Endodermal cell (in vitro differentiated cells): ENCODE measurements around the gene BATF2. TPM values are rescaled to one million over a fixed set of nuclear protein-coding genes. Genes with fewer than 3 reads are reported as not detected.

ENCODE experiments used
- DNase-seq: peaks from one replicate; pipeline ENCODE4 v3.0.0-alpha.2; 2017
- H3K27ac ChIP-seq: 2 replicates; pipeline ENCODE4 v1.5.1; 2013; ENCODE audit warnings: mild to moderate bottlenecking, low read depth, low read length, moderate library complexity
- H3K27me3 ChIP-seq: 2 replicates; pipeline ENCODE4 v1.6.1; 2013; ENCODE audit warnings: mild to moderate bottlenecking, low read length, moderate library complexity; ENCODE audit not compliant: insufficient read depth, control insufficient read depth, poor library complexity, severe bottlenecking
- H3K36me3 ChIP-seq: 2 replicates; pipeline ENCODE4 v1.7.0; 2013; ENCODE audit warnings: mild to moderate bottlenecking, low read length, moderate library complexity; ENCODE audit not compliant: control insufficient read depth, insufficient read depth
- H3K4me1 ChIP-seq: one replicate; pipeline ENCODE4 v1.7.0; 2013; ENCODE audit warnings: low read length; ENCODE audit not compliant: control insufficient read depth, insufficient read depth
- H3K4me3 ChIP-seq: 2 replicates; pipeline ENCODE4 v1.5.1; 2013; ENCODE audit warnings: mild to moderate bottlenecking, low read length, moderate library complexity
- H3K9ac ChIP-seq: 2 replicates; pipeline ENCODE4 v1.6.1; 2013; ENCODE audit warnings: mild to moderate bottlenecking, low read length, moderate library complexity; ENCODE audit not compliant: poor library complexity, severe bottlenecking; ENCODE audit errors: extremely low read depth
- H3K9me3 ChIP-seq: 2 replicates; pipeline ENCODE4 v1.6.1; 2013; ENCODE audit warnings: mild to moderate bottlenecking, low read length, moderate library complexity; ENCODE audit not compliant: control insufficient read depth
- H3K27ac Mint-ChIP-seq: 2 replicates; pipeline ENCODE4 v1.8.0; 2020; ENCODE audit warnings: mixed read lengths
- H3K27me3 Mint-ChIP-seq: 2 replicates; pipeline ENCODE4 v1.8.0; 2021; ENCODE audit warnings: mild to moderate bottlenecking, mixed read lengths; ENCODE audit not compliant: insufficient read depth
- H3K36me3 Mint-ChIP-seq: 2 replicates; pipeline ENCODE4 v1.8.0; 2020; ENCODE audit warnings: low read depth, mixed read lengths
- H3K4me1 Mint-ChIP-seq: 2 replicates; pipeline ENCODE4 v1.8.0; 2020; ENCODE audit warnings: mixed read lengths
- H3K4me3 Mint-ChIP-seq: 2 replicates; pipeline ENCODE4 v1.8.0; 2020; ENCODE audit warnings: mild to moderate bottlenecking, moderate library complexity, mixed read lengths
- H3K9me3 Mint-ChIP-seq: 2 replicates; pipeline ENCODE4 v1.8.0; 2020; ENCODE audit warnings: mild to moderate bottlenecking, mixed read lengths
- WGBS, 2 experiments: methylation state at CpG; one replicate each; pipeline versions ENCODE4 v1.1.5 to v1.1.7; 2013; ENCODE audit warnings: missing lambda C conversion rate in 2 of 2, mixed read lengths in 1 of 2; ENCODE audit not compliant: insufficient coverage in 1 of 2, insufficient read length in 1 of 2; 5-methylcytosine and 5-hydroxymethylcytosine counted together
- total RNA-seq, 2 donors: library from RNA; stranded (reverse); fragmentation: NEBNext Ultra II Directional in 1 of 2; extraction: Animal tissue kit (Norgen Biotek cat#: 25700) in 1 of 2; gene quantifications; 2 replicates in 1 of 2; 3 replicates in 1 of 2; pipeline ENCODE4 v1.2.1, GENCODE V29; 2021
- TF ChIP-seq, protein P1 (sequence below): fragments of 200-600 bp; sonication (generic); conservative IDR thresholded peaks from 2 replicates; pipeline ENCODE4 v1.5.0; 2021; ENCODE audit warnings: antibody characterized with exemption, mild to moderate bottlenecking

Gene BATF2
- total RNA-seq, 2 donors from 2014 or later, result 0.27 TPM; not detected in 1

DNA sequence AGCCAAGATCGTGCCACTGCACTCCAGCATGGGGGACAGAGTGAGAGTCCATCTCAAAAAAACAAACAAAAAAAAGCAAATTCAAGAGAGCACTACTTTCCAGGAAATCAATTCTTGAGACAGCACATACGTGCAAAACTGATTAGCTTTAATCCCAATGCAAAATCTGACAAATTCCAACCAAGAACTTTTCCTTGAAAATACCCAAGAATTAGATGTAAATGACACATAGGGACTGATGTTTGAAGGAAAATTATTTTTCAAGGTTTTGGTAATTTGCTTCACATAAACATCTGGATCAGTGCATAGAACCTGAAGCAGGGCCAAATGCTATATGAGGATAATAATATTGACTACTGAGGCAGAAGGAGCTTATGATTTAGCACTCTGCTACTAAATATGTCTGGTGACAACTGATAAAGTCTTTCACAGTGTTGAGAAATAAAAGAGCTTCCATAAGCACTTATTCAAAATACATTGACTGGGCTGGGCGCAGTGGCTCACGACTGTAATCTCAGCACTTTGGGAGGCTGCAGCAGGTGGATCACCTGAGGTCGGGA is 33.6 kb downstream of the BATF2 start:
- Mint-ChIP-seq H3K4me3 (no peak overlapping the region), H3K27ac (no peak overlapping the region), H3K4me1 (no peaks in the 10 kb centered on the region), H3K9me3 (no peaks in the 10 kb centered on the region), H3K27me3 (peaks cover 4% of the 10 kb centered on the region), H3K36me3 (no peaks in the 10 kb centered on the region)
- TF ChIP-seq, protein P1, sequence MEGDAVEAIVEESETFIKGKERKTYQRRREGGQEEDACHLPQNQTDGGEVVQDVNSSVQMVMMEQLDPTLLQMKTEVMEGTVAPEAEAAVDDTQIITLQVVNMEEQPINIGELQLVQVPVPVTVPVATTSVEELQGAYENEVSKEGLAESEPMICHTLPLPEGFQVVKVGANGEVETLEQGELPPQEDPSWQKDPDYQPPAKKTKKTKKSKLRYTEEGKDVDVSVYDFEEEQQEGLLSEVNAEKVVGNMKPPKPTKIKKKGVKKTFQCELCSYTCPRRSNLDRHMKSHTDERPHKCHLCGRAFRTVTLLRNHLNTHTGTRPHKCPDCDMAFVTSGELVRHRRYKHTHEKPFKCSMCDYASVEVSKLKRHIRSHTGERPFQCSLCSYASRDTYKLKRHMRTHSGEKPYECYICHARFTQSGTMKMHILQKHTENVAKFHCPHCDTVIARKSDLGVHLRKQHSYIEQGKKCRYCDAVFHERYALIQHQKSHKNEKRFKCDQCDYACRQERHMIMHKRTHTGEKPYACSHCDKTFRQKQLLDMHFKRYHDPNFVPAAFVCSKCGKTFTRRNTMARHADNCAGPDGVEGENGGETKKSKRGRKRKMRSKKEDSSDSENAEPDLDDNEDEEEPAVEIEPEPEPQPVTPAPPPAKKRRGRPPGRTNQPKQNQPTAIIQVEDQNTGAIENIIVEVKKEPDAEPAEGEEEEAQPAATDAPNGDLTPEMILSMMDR, result no peak
- Histone ChIP-seq H3K27ac (no peak overlapping the region), H3K4me1 (no peaks in the 10 kb centered on the region), H3K27me3 (no peaks in the 10 kb centered on the region), H3K36me3 (no peaks in the 10 kb centered on the region), H3K9ac (no peak overlapping the region), H3K4me3 (no peak overlapping the region), H3K9me3 (no peaks in the 10 kb centered on the region)
- 87 to 96% methylated on average over 5 of the region's 5 CpGs for WGBS, 2 experiments
- no peak for DNase-seq

DNA sequence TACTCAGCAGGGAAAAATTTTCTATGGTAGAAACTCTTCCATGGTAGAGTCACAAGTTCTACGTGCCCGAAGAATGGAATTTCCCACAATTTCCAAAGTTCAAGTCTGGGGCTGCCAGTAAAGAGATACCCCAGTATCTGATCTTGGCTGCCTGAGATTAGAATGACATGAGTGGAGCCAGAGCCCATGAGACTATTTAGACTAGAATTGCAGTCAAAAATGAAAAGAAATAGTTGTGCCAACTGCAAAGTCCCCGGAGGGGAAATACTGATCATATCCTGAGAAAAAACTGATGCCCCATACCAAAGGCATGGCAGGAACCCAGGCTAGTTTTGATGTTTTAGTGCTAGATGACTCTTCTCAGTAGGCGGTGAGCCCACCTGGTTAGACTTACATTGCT is 36.1 kb downstream of the BATF2 start:
- Mint-ChIP-seq H3K27ac (no peak overlapping the region), H3K4me3 (no peak overlapping the region), H3K27me3 (peaks cover 4% of the 10 kb centered on the region), H3K9me3 (no peaks in the 10 kb centered on the region), H3K36me3 (no peaks in the 10 kb centered on the region), H3K4me1 (no peaks in the 10 kb centered on the region)
- DNase-seq, result no peak
- no peaks in the 10 kb centered on the region for H3K27me3 ChIP-seq
- H3K27ac ChIP-seq, result no peak overlapping the region
- H3K4me3 ChIP-seq, result no peak overlapping the region
- WGBS, 2 experiments, result 96 to 97% methylated on average over 4 of the region's 4 CpGs
- TF ChIP-seq, protein P1, result no peak
- no peaks in the 10 kb centered on the region for H3K9me3 ChIP-seq
- no peaks in the 10 kb centered on the region for H3K36me3 ChIP-seq
- no peak overlapping the region for H3K9ac ChIP-seq
- H3K4me1 ChIP-seq, result no peaks in the 10 kb centered on the region

DNA sequence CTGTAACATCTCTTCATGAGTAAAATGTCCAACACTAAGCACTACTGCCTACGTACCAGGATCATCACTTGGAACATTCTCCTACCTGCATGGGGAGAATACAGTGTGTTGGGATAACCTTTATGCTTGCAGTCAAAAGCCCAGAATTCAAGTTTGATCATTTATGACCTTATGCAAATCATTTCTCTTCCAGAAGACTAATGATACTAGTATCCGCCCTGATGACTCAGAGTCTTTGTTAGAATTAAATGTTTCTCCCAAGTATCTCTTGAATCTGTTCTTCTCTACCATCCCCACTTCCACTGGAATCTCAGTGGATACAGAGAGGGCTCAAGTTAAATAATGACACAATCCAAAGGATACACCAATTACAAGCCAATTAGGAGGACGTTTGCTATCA is 37.3 kb downstream of the BATF2 start:
- Mint-ChIP-seq H3K4me1 (no peaks in the 10 kb centered on the region), H3K4me3 (no peak overlapping the region)

More for the DNA sequence above, 37.3 kb downstream of the BATF2 start:
- Histone ChIP-seq H3K4me1 (no peaks in the 10 kb centered on the region), H3K36me3 (no peaks in the 10 kb centered on the region), H3K4me3 (no peak overlapping the region), H3K27ac (no peak overlapping the region), H3K9ac (no peak overlapping the region), H3K9me3 (no peaks in the 10 kb centered on the region), H3K27me3 (peaks cover 2% of the 10 kb centered on the region)
- no peaks in the 10 kb centered on the region for H3K36me3 Mint-ChIP-seq
- DNase-seq, result no peak
- peaks cover 4% of the 10 kb centered on the region for H3K27me3 Mint-ChIP-seq
- TF ChIP-seq, protein P1, result no peak
- no peak overlapping the region for H3K27ac Mint-ChIP-seq
- no peaks in the 10 kb centered on the region for H3K9me3 Mint-ChIP-seq
- 79 to 88% methylated on average over 2 to 3 of the region's 3 CpGs for WGBS, 2 experiments
